Endometrial microvascular endothelial cells (primary cell): ENCODE data around the gene PARD6A. TPM values are rescaled to one million over a fixed set of nuclear protein-coding genes. Genes with fewer than 3 reads are reported as not detected.

Experiments used
- in situ Hi-C: cut with HindIII; loops from 2 replicates; pipeline ENCODE4 v1.10.0; 2017; ENCODE audit warnings: low sequenced_read_pairs, low pct_unique_long_range_greater_than_20kb; ENCODE audit errors: inconsistent ontology term
- total RNA-seq: library from RNA; depleted of rRNA; stranded (reverse); fragments of >200 nt; gene quantifications from one replicate; pipeline ENCODE4 v1.2.3, GENCODE V29; 2015; ENCODE audit errors: inconsistent ontology term

PARD6A gene
- total RNA-seq, 1 donor from 2014 or later, result 2.5 TPM

GRCh38 chr16:67664258-67664657 lies 3.5 kb downstream of the PARD6A start:
- in situ Hi-C loops, result no loop called here

GRCh38 chr16:67664871-67665270 lies 4.1 kb downstream of the PARD6A start:
- in situ Hi-C loops, result no loop called here

GRCh38 chr16:67665598-67665997 lies 4.8 kb downstream of the PARD6A start:
- in situ Hi-C loops, result no loop called here

- in situ Hi-C loops, result no loop called here
Observed at GRCh38 chr16:67666032-67666551, 5.3 kb downstream of the PARD6A start.

GRCh38 chr16:67666559-67667452 lies 6.0 kb downstream of the PARD6A start, which contains the start of the genes C16orf86 and ENKD1:
TSS of gene C16orf86 (plus strand) at chr16:67666814. CDS start at chr16:67666971, 157 bp downstream.
TSS of gene ENKD1 (minus strand) at chr16:67666750. CDS start at chr16:67666442, 308 bp downstream.
- in situ Hi-C loops, result no loop called here

GRCh38 chr16:67667453-67667816 lies 6.7 kb downstream of the PARD6A start:
- in situ Hi-C loops, result no loop called here

- in situ Hi-C loops, result no loop called here
Observed at GRCh38 chr16:67667817-67668494, 7.2 kb downstream of the PARD6A start.

GRCh38 chr16:67668495-67669157 lies 7.9 kb downstream of the PARD6A start:
- in situ Hi-C loops, result no loop called here

GRCh38 chr16:67669499-67670101 lies 8.8 kb downstream of the PARD6A start:
- in situ Hi-C loops, result no loop called here

- in situ Hi-C loops, result no loop called here
Observed at GRCh38 chr16:67672306-67672705, 11.5 kb downstream of the PARD6A start.

- in situ Hi-C loops, result no loop called here
Observed at GRCh38 chr16:67672739-67673662, 12.2 kb downstream of the PARD6A start.

GRCh38 chr16:67673712-67674580 lies 13.2 kb downstream of the PARD6A start:
- in situ Hi-C loops, result no loop called here

GRCh38 chr16:67674851-67675578 lies 14.3 kb downstream of the PARD6A start:
- in situ Hi-C loops, result loop anchor here (25.0 kb wide), 1 partner anchor 137 kb away; the partner anchor contains the start of genes RANBP10 and TSNAXIP1

- in situ Hi-C loops, result loop anchor here (25.0 kb wide), 1 partner anchor 137 kb away; the partner anchor contains the start of genes RANBP10 and TSNAXIP1
Observed at GRCh38 chr16:67675579-67675935, 14.8 kb downstream of the PARD6A start.

- in situ Hi-C loops, result loop anchor here (25.0 kb wide), 1 partner anchor 136 kb away; the partner anchor contains the start of genes RANBP10 and TSNAXIP1
Observed at GRCh38 chr16:67675999-67676398, 15.2 kb downstream of the PARD6A start.

GRCh38 chr16:67676516-67676915 lies 15.8 kb downstream of the PARD6A start:
- in situ Hi-C loops, result loop anchor here (25.0 kb wide), 1 partner anchor 136 kb away; the partner anchor contains the start of genes RANBP10 and TSNAXIP1
